Brain microvascular endothelial cell (primary cell): ENCODE data around the gene HS6ST3.

ENCODE experiments used
- DNase-seq: peaks from one replicate; pipeline ENCODE4 v3.0.0-alpha.2; 2020
- H3K27ac ChIP-seq: fragments of 250-450 bp; sonication (Bioruptor Pico); 2 replicates; pipeline ENCODE4 v1.5.1; 2020; ENCODE audit warnings: mild to moderate bottlenecking, moderate library complexity
- H3K27me3 ChIP-seq: fragments of 250-450 bp; sonication (Bioruptor Pico); replicated peaks from 2 replicates; pipeline ENCODE4 v1.5.1; 2020; ENCODE audit warnings: mild to moderate bottlenecking
- H3K36me3 ChIP-seq: fragments of 250-450 bp; sonication (Bioruptor Pico); replicated peaks from 2 replicates; pipeline ENCODE4 v1.5.1; 2020; ENCODE audit warnings: mild to moderate bottlenecking
- H3K4me3 ChIP-seq: 2 replicates; pipeline ENCODE4 v1.5.1; 2011; ENCODE audit warnings: low read depth, mild to moderate bottlenecking, control low read depth, low read length, moderate library complexity
- CTCF ChIP-seq: IDR thresholded peaks from 2 replicates; pipeline ENCODE4 v1.5.1; 2011; ENCODE audit warnings: low read depth, mild to moderate bottlenecking, moderate library complexity, low read length, control low read depth, inconsistent platforms; ENCODE audit errors: missing control alignments
- in situ Hi-C: cut with HindIII; loops from 2 replicates; pipeline ENCODE4 v1.10.0; 2017; ENCODE audit warnings: low sequenced_read_pairs, low pct_ligation_motif_present

The HS6ST3 gene

GRCh38 chr13:96824140-96824539 is 734.2 kb downstream of the HS6ST3 start:
- Histone ChIP-seq H3K27ac (no peak overlapping the region), H3K27me3 (no peaks in the 10 kb centered on the region), H3K4me3 (no peak overlapping the region), H3K36me3 (no peaks in the 10 kb centered on the region)
- in situ Hi-C loops, result no loop called here
- DNase-seq, result no peak
- TF ChIP-seq CTCF, result no peak

- in situ Hi-C loops, result no loop called here
Observed at GRCh38 chr13:96825653-96826052, 735.7 kb downstream of the HS6ST3 start.

GRCh38 chr13:96834626-96835025 is 744.7 kb downstream of the HS6ST3 start:
- Histone ChIP-seq H3K27ac (no peak overlapping the region), H3K4me3 (no peak overlapping the region), H3K27me3 (no peaks in the 10 kb centered on the region), H3K36me3 (no peaks in the 10 kb centered on the region)
- no peak for DNase-seq
- in situ Hi-C loops, result no loop called here
- no peak for TF ChIP-seq CTCF

More at GRCh38 chr13:96825653-96826052, 735.7 kb downstream of the HS6ST3 start:
- no peak for TF ChIP-seq CTCF
- Histone ChIP-seq H3K27ac (no peak overlapping the region), H3K27me3 (no peaks in the 10 kb centered on the region), H3K4me3 (no peak overlapping the region), H3K36me3 (no peaks in the 10 kb centered on the region)
- no peak for DNase-seq

- in situ Hi-C loops, result no loop called here
- H3K27me3 ChIP-seq, result no peaks in the 10 kb centered on the region
- DNase-seq, result no peak
- H3K4me3 ChIP-seq, result no peak overlapping the region
- no peak for TF ChIP-seq CTCF
- H3K36me3 ChIP-seq, result no peaks in the 10 kb centered on the region
- H3K27ac ChIP-seq, result no peak overlapping the region
Observed at GRCh38 chr13:96835546-96835945, 745.6 kb downstream of the HS6ST3 start.

GRCh38 chr13:96836733-96837132 is 746.8 kb downstream of the HS6ST3 start:
- TF ChIP-seq CTCF, result no peak
- in situ Hi-C loops, result no loop called here

GRCh38 chr13:96837809-96838208 is 747.9 kb downstream of the HS6ST3 start:
- no peak for DNase-seq
- in situ Hi-C loops, result no loop called here
- no peak for TF ChIP-seq CTCF
- Histone ChIP-seq H3K27me3 (no peaks in the 10 kb centered on the region), H3K27ac (no peak overlapping the region), H3K36me3 (no peaks in the 10 kb centered on the region), H3K4me3 (no peak overlapping the region)

More at GRCh38 chr13:96836733-96837132, 746.8 kb downstream of the HS6ST3 start:
- Histone ChIP-seq H3K27me3 (no peaks in the 10 kb centered on the region), H3K4me3 (no peak overlapping the region), H3K27ac (no peak overlapping the region), H3K36me3 (no peaks in the 10 kb centered on the region)
- DNase-seq, result no peak
